ENCODE data around the gene DAP. TPM values are rescaled to one million over a fixed set of nuclear protein-coding genes. Genes with fewer than 3 reads are reported as not detected.

DAP gene
- total RNA-seq, 1 experiment from 2014 or later, result 47.7 TPM

GRCh38 chr5:10690460-10691440 lies 70.3 kb downstream of the DAP start (continued):
- no peak for TF ChIP-seq ZNF281 (CRISPR knock-in tag; IDR thresholded peaks at IDR 0.05)
- no peak for TF ChIP-seq ZMAT4 (CRISPR knock-in tag; IDR thresholded peaks at IDR 0.05)
- TF ChIP-seq ZNF532 (CRISPR knock-in tag; IDR thresholded peaks at IDR 0.05; ENCODE audit: borderline replicate concordance), result no peak
- TF ChIP-seq ZNF317 (CRISPR knock-in tag; IDR thresholded peaks at IDR 0.05; ENCODE audit: borderline replicate concordance, low read depth), result no peak

GRCh38 chr5:10689391-10690081 lies 71.5 kb downstream of the DAP start:
- TF ChIP-seq CTCF (IDR thresholded peaks at IDR 0.05), result peak; percentile 59; the same call in 1 of the 2 replicates
- TF ChIP-seq ZNF532 (CRISPR knock-in tag; IDR thresholded peaks at IDR 0.05; ENCODE audit: borderline replicate concordance), result no peak
- POLR2A ChIA-PET, result interaction anchor here (1.1 kb wide), 1 partner anchor 167 kb away, joined by 3 read pairs; no protein-coding TSS in a partner anchor
- no peak overlapping the region for H3K4me3 Mint-ChIP-seq
- H3K36me3 Mint-ChIP-seq, result peaks cover 17% of the 10 kb centered on the region
- H3K27ac Mint-ChIP-seq, result peak overlapping the region; percentile 53
- CTCF ChIA-PET, result interaction anchor here (0.6 to 2.2 kb wide), 30 partner anchors 8 to 298 kb away, joined by 3 to 25 read pairs (median 4); no protein-coding TSS in a partner anchor
- peaks cover 14% of the 10 kb centered on the region for H3K9me3 Mint-ChIP-seq
- H3K4me1 Mint-ChIP-seq, result peaks cover 33% of the 10 kb centered on the region
- peak; percentile 85 for ATAC-seq
- DNase-seq (ENCODE audit: low spot score), result peak; percentile 78
- no peaks in the 10 kb centered on the region for H3K27me3 Mint-ChIP-seq (ENCODE audit: low read depth)
